HG03097 (cell line): ENCODE data around the gene MOB3C.

Experiments
- ATAC-seq: cut with Tn5 transposase; IDR thresholded peaks from one replicate; pipeline ENCODE4 v1.9.1; 2021; ENCODE audit not compliant: unreplicated experiment, low FRiP score

MOB3C gene

GRCh38 chr1:46580140-46580903 is 36.3 kb downstream of the MOB3C start:
- no peak for ATAC-seq

GRCh38 chr1:46577671-46578070 is 38.9 kb downstream of the MOB3C start:
- no peak for ATAC-seq

- ATAC-seq, result no peak
Observed at GRCh38 chr1:46576596-46576995, 40.0 kb downstream of the MOB3C start.

GRCh38 chr1:46575778-46576177 is 40.8 kb downstream of the MOB3C start:
- no peak for ATAC-seq

- ATAC-seq, result no peak
Observed at GRCh38 chr1:46575300-46575699, 41.3 kb downstream of the MOB3C start.

- ATAC-seq, result no peak
Observed at GRCh38 chr1:46571691-46572225, 44.9 kb downstream of the MOB3C start.

GRCh38 chr1:46569884-46570725 is 46.5 kb downstream of the MOB3C start:
- ATAC-seq, result no peak

GRCh38 chr1:46569116-46569515 is 47.5 kb downstream of the MOB3C start:
- ATAC-seq, result no peak

- ATAC-seq, result no peak
Observed at GRCh38 chr1:46568461-46568891, 48.1 kb downstream of the MOB3C start.

GRCh38 chr1:46563341-46563740 is 53.3 kb downstream of the MOB3C start:
- ATAC-seq, result no peak

- no peak for ATAC-seq
Observed at GRCh38 chr1:46562498-46562897, 54.1 kb downstream of the MOB3C start.

- ATAC-seq, result no peak
Observed at GRCh38 chr1:46558966-46559365, 57.6 kb downstream of the MOB3C start.

- no peak for ATAC-seq
Observed at GRCh38 chr1:46558141-46558963, 58.3 kb downstream of the MOB3C start.
